Right kidney (tissue), 1 donor: Measurements from ENCODE around the gene SGMS2.
"Not testable (repeated sequence)": the region's sequence is repeated elsewhere in the genome, so short reads cannot be mapped to it uniquely, and the experiment has no call there.

Source experiments
- DNase-seq: peaks from one replicate; pipeline ENCODE4 v3.0.0-alpha.2; 2016

SGMS2 gene

DNA sequence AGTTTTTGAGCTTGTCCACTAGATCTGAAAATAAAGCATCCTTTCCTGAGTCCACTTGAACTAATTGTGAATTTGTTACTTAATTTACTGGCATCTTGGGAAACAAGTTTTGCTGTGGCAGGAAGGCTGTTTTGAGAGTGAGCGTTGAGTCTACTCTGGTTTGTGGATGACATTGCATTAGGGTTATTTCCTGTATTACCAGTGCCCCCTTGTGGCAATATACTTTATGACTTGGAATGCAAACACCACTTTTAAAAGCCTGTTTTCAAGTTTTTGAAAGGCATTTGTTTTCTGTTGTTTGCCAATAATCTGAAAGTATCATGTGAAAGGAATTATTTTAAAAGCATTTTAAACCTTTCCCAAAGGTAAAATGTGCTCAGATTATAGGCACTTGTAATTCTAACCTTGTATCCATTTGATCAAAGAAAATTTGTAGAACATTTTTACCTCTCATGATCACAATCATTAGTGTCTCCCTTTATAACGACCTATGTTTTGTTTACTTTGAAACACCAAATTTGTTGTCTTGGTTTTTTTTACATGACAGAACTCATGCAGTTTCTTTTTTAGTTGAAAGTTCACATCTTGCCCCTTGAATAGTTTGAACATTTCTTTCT is 88.7 kb downstream of the SGMS2 start:
- peak; percentile 10 for DNase-seq

DNA sequence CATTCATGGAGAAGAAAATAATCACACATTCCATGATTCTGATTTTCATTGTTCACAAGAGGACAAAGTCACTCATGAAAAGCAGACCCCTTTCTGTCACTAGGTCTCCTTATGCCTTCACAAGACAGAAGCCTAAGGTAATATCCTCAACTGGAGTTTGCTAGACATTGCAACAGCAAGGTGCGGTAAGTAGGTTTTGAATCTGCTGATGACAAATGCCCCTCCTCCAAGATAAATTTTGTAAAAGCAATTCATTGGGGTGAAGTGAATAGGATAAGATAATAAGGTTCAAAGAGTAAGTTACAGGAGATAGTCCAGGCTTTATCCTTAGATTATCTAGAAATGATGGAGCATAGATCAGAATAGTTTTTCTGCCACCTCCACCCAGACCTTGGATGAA is 90.5 kb downstream of the SGMS2 start:
- no peak for DNase-seq

DNA sequence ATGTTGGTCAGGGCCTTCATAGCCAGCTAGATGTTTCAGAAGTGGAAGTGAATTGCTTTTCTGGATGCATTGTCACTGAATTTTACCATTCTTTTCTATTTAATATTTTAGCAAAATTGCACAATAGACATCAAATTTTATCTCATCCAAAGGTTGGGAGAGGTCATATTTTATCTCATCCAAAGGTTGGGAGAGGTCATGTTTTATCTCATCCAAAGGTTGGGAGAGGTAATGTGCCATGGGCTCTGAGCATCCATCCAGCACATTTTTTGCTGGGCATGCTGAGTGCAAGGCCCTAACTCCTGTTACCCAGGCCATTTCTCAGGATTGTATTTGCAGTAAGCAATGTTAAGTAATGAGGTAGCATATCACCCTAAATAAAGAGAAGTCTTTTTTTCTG is 91.9 kb downstream of the SGMS2 start:
- DNase-seq: no peak

DNA sequence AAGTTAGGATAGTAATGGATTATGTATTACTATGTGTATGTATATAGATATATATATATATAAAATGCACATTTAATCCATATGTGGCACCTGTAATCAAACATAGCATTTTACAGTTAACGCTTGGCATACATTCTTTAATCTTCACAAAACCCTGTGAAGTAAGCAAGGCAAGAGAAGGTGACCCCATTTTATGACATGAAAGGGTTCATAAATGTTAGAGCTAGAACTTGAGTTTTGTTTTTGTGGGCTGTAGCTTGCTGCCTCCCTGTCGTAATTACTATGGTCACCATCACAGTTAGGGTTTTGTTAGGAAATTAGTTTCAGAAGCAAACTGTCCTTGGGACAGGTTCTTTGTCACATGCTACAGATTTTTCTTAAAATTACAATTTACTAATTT is 92.8 kb downstream of the SGMS2 start:
- no peak for DNase-seq

DNA sequence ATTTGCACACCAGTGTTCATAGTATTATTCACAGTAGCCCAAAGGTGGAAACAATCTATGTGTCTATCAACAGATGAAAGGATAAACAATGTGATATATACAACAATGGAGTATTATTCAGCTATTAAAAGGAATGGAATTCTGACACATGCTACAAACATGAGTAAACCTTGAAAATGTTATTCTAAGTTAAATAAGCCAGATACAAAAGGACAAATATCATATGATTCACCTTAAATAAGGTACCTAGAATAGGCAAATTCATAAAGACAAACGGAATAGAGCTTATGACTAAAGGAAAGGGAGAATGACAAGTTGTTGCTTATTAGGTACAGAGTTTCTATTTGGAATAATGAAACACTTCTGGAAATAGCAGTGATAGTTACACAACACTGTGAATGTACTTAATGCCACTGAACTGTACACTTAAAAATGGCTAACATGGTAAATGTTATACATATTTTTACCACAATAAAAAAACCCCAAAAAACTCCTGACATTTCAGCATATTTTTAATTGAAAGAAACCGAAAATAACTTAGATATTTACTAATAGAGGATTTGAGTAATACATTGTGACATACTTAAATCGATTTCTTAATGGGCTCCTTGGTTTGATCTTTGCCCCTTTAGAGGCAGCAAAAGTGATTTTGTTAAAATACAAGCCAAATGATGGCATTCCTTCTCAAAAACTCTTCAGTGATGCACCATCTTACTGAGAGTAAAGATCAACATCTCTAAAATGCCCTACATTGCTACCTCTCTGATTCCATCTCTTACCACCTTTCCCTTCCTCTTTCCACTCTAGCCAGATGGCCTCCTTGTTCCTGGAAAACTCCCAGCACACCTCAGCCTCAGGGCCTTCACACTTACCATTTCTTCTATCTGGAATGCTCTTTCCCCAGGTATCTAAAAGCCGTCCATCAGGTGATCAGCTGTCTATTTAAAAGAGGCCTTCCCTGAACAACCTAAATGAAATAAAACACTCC is 98.0 kb downstream of the SGMS2 start:
- DNase-seq: no peak

DNA sequence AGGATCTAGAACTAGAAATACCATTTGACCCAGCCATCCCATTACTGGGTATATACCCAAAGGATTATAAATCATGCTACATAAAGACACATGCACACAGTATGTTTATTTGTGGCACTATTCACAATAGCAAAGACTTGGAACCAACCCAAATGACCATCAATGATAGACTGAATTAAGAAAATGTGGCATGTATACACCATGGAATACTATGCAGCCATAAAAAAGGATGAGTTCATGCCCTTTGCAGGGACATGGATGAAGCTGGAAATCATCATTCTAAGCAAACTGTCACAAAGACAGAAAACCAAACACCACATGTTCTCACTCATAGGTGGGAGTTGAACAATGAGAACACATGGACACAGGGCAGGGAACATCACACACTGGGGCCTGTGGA is 101.0 kb downstream of the SGMS2 start:
- not testable (repeated sequence) for DNase-seq

DNA sequence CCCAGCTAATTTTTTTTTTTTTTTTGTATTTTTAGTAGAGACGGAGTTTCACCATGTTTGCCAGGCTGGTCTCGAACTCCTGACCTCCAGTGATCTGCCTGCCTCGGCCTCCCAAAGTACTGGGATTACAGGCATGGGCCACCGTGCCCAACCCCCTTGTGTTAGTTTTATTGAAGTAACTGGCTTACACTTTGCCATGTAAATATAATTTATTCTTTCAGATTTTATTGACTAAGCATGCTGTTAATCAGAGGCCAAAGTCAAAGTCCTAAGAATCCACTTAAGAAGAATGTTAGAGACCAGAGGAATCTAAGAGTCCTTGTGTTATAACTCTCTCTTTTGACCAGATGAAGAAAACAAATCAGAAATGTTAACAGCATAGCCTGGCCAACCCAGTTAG is 102.1 kb downstream of the SGMS2 start:
- DNase-seq: not testable (repeated sequence)

DNA sequence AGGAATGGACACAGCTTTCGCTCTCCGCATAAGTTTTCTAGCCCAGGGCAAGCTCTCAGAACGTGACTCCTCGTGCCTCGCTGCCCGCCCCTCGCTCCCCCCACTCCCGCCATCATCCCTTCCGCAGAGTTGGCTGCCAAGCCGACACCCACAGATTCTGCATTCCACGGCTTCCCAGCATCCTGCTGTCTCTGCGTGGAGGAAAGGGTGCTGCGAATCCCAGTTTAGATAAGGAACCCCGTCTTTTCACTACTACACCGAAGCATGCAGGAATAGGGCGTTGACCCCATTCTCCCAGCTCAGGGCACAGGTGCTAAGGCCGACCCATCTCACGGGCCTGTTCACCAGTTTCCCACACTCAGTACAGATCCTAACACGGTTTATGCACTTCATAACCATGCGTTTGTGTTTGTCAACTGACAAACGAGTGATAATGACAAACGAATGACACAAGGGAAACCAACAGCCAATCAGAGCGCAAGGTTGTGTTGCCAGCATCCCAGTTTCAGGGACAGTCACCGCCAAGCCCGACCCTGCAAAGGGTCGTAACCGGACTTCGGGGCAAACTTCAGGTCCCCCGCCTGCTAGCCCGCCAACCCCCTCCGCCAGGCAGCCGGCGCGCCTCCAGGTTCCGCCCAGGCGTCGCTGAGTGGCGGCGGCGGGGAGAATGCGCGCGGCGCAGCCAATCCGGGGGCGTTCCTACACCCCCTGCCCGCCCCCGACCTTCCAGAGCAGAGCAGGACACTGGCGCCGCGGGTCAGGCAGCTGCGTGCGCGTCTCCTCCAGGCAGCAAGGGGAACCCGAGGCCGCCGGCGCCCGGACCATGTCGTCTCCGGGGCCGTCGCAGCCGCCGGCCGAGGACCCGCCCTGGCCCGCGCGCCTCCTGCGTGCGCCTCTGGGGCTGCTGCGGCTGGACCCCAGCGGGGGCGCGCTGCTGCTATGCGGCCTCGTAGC is 106.4 kb downstream of the SGMS2 start, which contains the start of gene CYP2U1:
CYP2U1 (plus strand) TSS at position 729 of the 954 bp plus-strand sequence; CDS start at position 824, 95 bp downstream.
- DNase-seq: peak; percentile 86

DNA sequence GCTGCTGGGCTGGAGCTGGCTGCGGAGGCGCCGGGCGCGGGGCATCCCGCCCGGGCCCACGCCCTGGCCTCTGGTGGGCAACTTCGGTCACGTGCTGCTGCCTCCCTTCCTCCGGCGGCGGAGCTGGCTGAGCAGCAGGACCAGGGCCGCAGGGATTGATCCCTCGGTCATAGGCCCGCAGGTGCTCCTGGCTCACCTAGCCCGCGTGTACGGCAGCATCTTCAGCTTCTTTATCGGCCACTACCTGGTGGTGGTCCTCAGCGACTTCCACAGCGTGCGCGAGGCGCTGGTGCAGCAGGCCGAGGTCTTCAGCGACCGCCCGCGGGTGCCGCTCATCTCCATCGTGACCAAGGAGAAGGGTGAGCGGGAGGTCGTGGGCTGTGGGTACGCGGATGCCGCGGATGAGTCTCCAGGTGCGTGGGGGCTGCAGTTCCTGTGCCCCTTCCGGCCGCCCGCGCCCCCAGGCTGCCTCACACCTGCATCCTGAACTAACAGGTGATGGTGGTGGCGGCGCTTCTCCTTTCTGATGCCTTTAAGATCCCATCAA is 107.1 kb downstream of the SGMS2 start:
- DNase-seq: no peak

DNA sequence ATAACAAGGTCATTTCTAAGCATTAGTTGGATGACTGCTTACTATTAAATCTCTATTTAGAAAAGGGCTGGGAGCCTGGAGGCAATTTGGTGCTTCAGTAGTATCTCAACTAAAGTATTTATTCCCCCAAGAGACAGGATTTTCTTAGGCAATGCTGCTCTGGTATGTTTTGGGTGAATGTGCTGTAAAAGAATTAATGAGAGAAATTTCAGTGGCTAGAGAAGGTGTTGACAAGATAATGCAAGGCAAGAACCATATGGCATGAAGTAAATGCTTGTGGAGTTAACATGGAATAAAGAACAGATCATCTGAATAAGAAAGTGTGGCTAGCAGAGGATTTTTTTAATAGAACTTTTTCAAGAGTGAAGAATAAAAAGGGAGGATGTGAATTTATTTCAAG is 110.5 kb downstream of the SGMS2 start:
- no peak for DNase-seq

DNA sequence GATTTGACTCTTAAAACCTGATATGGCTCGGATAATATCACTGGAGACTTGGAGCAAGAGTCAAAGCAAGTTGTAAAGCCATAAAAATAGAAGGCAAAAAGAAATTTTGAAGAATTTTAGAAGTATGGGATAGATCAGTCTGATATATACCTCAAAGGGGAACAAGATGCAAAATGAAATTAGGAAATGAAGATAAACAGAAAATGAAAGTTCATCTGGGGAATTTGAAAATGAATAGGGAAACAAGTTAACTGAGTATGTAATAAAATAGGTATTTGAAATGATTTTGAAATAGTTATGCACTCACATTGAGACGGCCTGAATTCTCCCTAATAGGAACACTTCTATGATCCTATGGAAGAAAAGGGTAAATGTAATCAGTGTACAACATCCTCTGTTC is 112.3 kb downstream of the SGMS2 start:
- DNase-seq: no peak

DNA sequence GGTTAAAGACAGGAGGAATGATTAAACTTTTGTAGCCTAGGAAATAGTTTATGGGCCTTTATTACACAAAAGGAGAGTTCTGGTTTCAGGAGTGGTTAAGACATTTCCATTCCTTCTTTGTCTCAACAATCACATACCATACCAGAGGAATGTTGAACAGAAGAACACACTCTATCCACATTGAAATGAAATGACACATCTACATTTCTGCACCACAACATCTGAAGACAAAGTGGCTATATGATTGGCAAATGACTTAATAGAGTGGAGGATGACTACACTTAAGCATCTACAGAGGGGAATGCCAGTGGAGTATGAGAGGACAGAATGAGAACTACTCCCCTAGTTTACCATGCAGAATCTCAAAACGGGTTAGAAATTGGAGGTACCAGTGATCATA is 114.6 kb downstream of the SGMS2 start:
- no peak for DNase-seq

DNA sequence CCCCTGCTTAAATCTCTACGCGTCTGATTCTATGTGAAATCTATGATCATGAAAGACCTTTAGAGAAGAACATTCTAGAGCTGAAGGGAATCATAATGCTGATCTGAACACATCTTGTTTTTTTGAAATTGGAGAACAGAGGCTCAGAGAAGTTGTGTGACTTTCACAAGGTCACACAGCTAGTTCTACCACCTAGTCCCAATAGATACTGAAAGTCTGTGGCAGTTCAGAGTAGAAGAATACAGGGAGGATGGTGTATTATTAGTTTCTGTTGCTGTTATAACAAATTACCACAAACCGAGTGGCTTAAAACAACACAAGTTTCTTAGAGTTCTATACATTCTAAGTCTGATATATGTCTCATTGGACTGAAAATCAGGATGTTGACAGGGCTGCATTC is 121.1 kb downstream of the SGMS2 start:
- no peak for DNase-seq

DNA sequence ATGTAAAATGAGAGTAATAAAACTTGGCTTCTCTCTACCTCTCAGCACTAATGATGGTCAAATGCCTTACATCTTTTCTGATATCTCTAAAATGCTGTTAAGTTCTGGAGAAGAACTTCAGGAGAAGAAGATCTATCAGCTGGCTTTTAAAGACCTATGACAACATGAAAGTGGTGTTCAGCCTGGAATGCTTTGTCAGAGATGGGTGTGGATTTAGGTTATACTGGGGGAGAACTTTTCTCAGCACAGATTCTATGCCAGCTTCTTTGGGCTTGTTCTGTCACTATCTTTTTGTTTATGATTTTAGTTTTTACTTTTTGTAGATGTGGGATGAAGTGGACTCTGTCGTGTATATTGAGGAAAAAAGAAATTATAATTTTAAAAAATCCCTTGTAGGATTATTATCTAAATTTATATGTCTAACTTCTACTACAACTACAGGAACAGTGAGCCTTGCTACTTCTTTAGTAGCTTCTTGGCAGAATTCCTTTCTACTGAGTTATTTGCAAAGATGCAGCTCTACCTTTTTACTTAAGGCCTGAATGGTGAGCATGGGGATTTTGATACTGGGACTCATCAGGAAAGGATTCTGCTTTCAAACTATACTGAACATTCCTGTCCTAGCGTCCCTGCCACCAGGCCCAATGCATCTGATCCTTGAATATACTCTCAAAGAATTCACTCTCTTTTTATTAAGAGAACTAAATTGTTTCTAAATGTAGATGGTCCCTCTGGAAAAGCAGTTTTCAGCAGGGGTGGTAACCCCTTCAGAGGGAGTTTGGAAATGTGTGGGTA is 126.2 kb downstream of the SGMS2 start:
- no peak for DNase-seq

DNA sequence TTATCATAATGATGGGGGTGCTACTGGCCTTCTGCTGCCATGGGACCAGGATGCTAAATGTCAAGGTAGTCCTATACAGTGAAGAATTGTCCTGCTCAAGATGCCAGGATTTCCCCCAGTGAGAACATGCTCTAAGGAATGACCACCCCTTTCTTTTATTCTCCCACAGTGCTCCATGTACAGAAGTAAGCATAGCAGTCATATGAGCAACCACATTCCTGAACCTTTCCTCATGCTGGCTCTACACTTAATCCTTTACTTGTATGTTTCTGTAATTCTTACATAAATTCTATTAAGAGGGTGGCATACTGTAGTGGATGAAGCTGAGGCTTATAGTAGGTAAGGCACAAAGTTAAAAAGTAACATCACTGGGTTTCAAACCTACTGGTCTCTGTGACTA is 126.8 kb downstream of the SGMS2 start:
- no peak for DNase-seq

DNA sequence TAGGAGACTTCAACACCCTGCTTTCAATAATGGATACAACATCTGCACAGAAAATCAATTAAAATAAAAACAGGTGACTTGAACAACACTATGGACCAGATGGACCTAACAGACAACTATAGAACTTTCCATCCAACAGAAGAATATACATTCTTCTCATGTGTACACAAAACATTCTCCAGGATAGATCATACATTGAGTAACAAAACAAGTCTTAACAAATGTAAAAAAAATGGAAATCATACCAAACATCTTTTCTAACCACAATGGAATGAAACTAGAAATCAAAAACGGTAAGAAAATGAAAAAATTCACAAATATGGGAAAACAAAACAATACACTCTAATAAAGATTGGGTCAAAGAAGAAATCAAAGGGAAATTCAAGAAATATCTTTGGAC is 131.3 kb downstream of the SGMS2 start:
- DNase-seq: no peak
